Measurements from ENCODE around the gene COPE.

The COPE gene

DNA sequence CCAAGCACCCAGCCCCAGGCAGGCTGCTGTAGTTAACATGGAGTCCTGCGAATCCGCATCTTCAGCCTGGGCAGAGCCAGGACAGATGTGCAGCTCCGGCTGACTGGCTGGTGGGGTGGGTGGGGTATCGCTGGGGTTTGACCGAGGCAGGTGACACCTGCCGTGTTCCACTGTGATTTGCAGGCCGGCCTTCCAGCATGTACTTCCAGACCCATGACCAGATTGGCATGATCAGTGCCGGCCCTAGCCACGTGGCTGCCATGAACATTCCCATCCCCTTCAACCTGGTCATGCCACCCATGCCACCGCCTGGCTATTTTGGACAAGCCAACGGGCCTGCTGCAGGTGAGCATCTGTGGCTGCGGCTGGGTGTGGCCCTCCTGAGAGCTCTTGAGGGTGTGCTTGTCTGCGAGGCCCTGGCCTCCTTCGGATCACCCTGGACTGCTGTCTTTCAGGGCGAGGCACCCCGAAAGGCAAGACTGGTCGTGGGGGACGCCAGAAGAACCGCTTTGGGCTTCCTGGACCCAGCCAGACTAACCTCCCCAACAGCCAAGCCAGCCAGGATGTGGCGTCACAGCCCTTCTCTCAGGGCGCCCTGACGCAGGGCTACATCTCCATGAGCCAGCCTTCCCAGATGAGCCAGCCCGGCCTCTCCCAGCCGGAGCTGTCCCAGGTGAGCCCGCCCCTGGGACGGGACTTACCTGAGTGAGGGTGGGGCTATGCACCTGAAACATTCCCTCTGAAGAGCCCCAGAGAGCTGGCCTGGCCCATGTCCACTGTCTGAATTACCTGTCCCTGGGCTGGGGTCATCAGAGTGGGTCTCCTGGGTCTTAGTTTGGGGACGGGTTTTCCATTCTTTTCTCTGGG, 53.8 kb downstream of the COPE start:
- no peak for DNase-seq

DNA sequence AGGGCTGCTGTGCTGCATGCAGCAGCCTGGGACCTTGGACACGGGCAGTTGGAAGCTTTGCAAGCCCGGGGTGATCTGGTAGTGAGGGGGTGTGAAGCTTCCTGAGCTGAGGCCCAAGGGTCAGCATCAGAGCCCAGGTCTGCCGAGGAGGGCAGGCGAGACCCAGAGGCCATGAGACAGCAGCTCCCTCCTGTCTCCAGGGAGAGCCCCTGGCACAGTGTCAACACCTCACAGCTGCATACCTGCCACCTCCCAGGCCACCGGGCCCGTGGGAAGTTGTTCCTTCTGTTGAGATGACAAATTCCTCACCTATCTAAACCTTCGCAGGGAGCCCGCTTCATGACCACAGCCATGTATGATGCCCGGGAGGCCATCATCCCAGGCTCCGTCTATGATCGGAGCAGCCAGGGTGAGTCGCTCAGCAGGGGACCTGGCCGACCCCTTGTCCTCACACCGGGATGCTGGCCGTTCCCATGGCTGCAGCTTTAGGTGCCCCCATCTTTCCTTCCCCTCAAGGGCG, 55.3 kb downstream of the COPE start:
- DNase-seq, result no peak

DNA sequence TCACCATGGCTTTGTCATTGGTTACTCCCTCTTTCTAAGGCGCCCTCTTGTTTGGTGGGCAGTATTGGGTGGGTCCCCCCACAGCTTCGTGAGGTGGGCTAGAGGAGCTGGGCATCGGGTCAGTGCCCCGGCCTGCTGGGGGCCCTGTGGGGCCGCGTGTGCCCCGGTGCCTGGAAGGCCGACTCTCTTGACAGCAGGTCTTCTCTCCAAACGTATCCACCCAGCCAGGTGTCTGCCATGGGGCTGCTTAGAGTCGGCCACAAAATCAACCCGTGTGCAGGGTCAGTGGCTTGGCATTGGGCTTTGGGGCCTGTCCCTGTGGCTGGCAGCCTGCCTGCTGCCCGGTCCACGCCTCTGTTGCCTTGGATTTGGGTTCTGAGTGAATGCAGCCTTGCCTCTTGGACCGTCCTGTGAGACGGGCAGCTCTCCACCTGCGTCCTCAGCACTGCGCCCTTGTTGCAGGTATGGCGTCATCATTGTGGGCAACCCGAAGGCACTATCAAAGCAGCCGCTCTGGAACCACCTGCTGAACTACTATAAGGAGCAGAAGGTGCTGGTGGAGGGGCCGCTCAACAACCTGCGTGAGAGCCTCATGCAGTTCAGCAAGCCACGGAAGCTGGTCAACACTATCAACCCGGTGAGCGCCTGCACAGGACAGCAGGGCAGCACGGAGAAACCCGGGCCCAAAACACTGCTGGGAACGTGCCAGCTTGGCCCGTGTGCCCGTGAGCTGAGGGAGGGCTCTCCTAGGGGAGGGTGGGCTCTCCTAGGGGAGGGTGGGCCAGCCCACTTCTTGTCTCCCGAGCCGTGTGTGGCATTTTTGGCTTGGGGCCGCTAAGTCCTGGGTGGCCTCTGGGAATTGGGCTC, 56.0 kb downstream of the COPE start:
- no peak for DNase-seq

DNA sequence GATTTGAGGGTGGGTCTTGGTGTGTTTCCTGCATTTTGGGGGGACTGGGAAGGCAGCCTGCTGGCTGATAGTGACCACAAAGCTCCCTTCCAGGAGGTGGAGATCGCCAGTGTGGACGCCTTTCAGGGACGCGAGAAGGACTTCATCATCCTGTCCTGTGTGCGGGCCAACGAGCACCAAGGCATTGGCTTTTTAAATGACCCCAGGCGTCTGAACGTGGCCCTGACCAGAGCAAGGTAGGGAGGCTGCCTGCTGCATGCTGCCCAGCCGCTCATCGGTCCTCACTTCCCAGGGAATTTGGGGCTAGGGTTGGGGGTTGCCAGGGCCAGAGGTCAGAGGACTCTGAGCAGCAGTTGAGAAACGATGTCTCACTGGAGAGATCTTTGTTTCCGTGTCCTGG, 57.3 kb downstream of the COPE start:
- DNase-seq, result no peak

DNA sequence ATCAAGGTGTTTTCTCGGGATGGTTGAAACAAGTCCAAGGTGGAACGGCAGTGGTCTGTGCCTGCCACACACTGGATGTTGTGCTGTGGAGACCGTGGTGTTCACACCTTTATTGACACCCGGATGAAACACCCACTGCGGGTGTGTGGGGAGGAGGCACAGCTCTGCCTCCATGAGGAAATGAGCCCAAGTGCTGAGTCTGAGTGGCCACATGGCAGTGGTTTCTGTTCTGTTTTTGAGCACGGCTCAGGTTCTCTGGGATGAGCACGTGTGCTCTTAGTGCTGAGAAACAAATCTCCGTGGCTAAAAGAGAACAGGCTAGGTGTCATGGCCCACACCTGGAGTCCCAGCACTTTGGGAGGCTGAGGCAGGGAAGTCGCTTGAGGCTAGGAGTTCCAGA, 58.0 kb downstream of the COPE start:
- no peak for DNase-seq

DNA sequence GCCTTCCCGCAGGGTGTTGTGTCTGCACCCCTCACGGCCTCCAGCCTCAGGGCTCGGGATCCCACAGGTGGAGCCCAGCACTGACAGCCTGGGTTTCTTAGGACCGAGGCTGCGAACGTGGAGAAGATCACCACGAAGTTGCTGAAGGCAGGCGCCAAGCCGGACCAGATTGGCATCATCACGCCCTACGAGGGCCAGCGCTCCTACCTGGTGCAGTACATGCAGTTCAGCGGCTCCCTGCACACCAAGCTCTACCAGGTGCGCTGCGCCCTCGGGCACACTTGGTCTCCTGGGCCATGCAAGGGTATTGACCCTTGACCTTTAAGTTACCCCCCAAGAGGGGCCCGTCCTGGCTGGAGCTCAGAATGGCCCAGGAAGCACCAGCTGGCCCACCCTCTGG, 58.5 kb downstream of the COPE start:
- DNase-seq, result no peak

DNA sequence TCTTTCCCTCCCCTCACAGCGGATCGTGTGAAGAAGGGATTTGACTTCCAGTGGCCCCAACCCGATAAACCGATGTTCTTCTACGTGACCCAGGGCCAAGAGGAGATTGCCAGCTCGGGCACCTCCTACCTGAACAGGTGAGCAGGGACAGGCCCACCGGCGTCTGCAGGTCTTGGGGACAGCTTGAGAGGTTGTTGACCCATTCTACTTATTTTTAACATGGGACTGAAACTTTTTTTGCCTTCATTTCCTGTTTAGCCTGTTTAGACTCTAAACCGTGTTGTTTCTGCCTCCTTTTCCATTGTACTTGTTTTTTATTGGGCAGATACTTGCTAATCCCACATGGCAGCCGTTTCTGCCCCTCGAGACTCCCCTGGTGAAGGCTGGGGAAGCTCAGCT, 58.9 kb downstream of the COPE start:
- no peak for DNase-seq

DNA sequence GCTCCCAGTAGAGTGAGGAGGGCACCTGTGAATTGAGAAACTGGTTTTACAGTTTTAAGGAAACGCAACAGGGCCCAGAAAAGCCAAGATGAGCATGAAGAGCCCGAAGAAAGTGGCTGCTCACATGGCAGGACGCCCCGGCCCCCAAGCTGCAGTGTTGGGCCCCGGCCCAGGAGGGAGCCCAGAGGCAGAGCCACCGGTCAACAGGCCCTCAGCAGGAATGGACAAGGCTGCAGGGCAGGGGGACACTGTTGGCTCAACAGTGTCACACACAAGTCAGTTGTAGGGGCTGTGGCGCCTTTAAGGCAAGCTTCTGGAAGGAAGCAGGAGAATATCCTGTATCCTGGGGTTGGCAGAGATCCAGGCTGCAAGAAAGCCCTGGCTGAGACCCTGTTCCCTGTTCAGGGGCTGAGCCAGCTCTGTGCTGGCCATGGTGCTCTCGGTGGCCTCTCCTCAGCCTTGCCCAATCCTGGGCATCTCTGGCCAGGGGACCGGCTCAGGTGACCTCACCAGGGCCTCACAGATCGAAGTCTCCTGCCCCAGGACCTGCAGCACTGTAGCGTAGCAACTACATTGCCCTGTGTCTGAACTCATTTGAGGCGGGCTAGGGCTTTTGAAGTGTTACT, 59.4 kb downstream of the COPE start:
- peak; percentile 74 for DNase-seq

DNA sequence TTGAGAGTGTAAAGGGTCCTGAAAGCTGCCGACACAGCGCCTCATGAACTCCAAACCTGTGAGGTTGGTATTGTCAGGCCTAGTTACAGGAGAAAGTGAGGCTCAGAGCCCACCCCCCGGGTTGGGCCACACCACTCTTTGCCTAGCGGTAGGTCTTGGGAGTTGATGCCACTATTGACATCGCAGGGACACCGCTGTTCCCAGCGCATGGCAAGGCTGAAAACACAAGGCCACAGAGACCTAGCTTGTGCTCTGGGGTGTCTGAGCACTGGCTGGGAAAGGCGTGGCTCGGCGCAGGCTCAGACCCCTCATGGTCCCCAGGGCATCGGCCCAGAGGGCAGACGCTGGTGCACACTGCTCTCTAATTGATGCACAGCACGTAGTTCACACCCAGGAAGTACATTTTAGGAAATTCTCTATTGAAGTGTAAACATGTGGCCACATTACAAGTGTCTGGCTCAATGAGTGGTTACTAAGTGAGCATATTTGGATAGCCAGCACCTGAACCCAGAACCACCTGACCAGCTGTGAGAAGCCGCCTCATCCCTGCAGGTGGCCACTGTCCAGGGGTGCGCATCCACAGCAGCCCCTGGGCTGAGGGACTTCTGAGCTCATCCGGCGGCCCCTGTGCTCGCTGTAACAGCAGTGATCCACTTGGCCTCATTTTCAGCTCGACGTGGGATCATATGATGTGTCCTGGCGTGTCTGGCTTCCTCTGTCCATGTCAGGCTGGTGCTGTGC, 60.1 kb downstream of the COPE start:
- DNase-seq, result no peak

DNA sequence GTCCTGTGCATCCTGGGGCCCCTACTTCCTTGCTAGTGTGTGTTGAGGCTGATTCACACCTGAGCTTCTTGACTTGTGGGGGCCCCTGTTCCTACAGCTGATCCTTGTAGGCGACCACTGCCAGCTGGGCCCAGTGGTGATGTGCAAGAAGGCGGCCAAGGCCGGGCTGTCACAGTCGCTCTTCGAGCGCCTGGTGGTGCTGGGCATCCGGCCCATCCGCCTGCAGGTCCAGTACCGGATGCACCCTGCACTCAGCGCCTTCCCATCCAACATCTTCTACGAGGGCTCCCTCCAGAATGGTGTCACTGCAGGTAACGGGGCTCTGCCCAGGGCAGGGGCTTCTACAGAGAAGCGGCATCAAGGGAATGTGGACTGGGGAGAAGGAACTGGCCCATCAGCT, 62.0 kb downstream of the COPE start:
- DNase-seq, result no peak

DNA sequence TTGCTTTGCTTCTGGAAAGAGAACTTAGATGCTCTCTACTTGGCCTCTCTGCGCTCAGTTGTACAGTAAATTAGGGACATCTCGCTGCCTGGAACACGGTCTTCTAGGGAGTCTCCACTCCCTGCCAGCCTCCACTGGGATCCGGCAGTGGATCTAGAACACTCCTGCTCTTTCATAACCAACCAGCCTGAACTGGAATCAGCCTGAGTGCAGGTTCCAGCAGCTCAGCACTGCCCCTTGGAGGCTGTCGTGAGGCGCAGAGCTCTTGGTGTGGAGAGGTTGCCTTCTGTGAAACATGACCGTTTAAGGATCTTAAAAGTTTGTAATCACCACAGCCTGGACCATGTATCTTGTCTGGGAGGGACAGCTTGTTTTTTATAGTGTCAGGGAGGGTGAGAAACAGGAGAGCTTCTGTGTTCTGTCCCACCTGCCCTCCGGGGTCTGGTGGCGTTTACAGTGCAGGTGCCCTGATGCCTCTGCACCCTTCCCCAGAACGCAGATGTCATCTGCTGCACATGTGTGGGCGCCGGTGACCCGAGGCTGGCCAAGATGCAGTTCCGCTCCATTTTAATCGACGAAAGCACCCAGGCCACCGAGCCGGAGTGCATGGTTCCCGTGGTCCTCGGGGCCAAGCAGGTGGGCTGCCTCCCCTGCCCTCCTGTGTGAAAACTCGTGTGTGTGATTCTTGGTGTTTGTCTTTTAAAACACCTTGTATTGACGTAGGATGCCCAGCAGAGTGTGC, 62.6 kb downstream of the COPE start:
- DNase-seq, result no peak

DNA sequence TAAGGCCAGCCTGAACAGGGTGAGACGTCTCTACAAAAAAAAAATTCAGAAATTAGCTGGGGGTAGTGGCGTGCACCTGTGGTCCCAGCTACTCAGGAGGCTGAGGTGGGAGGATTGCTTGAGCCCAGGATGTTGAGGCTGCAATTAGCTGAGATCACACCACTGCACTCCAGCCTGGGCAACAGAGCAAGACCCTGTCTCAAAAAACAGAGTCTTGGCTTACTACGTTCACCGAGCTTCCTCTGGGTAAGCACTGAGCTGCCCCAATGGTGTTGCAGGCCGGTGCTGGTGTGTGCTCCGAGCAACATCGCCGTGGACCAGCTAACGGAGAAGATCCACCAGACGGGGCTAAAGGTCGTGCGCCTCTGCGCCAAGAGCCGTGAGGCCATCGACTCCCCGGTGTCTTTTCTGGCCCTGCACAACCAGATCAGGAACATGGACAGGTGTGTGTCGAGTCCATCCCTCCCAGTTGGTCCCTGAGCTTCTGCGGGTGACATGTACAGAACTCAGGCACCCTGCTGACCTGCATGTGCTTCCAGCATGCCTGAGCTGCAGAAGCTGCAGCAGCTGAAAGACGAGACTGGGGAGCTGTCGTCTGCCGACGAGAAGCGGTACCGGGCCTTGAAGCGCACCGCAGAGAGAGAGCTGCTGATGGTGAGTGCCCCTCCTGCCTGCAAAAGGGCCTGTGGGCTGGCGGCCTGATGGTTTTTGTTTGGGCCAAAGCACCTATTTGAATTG, 63.4 kb downstream of the COPE start:
- DNase-seq, result no peak

DNA sequence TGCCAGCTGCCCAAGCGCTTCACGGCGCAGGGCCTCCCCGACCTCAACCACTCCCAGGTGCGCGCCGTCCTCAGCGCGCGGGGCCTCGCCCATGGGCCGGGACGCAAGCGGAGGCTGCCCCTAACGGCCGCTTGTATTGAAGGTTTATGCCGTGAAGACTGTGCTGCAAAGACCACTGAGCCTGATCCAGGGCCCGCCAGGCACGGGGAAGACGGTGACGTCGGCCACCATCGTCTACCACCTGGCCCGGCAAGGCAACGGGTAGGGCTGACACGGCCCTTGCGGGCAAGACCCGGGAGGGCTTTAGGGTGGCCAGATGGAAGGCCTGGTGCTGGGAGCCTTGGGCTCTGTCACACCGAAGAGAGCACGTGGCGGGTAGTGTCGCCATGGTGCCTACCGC, 64.2 kb downstream of the COPE start:
- no peak for DNase-seq

DNA sequence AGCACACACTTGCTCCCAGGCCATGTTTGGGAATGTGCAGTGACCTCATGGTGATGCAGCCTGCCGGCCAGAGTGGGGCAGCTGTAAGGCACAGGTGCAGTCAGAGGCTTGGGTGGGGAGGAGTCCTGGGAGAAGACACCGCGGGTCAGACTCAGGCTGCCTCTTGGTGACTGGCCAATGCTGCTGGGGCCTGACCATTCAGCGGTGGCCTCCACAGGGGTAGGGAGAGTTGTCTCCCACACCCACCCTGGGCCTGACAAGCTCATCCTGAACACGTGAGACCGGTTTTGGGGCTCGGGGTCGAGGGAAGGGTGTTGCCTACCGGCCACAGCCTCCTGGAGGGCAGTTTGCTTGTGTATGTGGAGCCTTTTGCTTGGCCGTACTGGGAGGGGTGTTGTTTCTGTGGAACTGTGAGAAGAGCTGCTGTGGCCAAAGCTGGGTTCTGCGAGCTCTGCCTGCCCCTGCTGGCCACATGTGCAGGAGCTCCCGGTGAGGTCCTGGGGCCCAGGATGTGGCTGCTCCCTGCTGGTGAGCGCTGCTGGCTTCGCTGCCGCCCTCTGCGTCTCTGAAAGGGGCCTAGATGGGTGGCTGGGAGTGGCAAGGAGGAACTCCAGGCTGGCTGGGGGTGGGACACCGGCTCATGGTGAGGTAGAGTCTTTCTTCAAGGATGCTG, 65.3 kb downstream of the COPE start:
- DNase-seq, result no peak

DNA sequence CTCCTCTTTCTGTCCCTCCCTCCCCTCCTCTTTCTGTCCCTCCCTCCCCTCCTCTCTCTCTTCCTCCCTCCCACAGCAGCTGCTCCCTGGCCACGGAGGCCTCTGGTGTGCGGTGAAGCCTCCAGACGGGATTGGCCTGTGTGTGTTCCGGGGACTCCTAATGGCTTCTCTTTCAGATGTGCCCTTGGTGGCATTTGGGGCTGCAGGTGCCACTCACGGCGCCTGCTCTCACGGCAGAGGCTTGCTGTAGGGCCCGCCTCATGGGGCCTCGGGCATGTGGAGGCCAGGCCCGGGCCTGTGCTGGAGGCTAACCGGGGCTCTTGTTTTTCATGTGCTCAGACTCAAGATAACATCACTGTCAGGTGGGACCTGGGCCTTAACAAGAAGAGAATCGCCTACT, 66.5 kb downstream of the COPE start:
- DNase-seq, result no peak

DNA sequence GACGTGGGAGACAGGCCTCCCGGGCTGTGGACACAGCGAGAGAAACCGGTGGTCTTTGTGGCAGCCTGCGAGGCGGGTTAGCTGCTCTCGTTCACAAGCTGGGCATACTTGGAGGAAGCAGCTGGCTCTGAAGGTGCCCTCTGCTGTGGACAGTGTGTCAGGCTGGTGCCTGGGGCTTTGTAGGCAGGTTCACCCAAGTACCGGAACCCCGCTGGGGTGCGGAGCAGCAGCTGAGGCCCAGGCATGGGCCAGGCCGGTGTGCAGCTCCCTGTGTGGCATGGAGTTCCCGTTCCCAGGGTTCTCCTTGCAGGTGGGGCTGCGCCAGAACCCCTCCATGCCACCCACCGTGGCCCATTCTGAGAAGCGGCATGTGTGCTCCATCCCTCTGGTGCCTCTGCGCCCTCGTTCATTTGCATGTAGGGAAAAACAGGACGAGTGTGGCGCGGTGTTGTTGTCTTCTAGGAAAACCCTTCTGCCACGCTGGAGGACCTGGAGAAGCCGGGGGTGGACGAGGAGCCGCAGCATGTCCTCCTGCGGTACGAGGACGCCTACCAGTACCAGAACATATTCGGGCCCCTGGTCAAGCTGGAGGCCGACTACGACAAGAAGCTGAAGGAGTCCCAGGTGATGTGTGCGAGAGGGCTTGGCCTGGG, 67.4 kb downstream of the COPE start:
- no peak for DNase-seq

DNA sequence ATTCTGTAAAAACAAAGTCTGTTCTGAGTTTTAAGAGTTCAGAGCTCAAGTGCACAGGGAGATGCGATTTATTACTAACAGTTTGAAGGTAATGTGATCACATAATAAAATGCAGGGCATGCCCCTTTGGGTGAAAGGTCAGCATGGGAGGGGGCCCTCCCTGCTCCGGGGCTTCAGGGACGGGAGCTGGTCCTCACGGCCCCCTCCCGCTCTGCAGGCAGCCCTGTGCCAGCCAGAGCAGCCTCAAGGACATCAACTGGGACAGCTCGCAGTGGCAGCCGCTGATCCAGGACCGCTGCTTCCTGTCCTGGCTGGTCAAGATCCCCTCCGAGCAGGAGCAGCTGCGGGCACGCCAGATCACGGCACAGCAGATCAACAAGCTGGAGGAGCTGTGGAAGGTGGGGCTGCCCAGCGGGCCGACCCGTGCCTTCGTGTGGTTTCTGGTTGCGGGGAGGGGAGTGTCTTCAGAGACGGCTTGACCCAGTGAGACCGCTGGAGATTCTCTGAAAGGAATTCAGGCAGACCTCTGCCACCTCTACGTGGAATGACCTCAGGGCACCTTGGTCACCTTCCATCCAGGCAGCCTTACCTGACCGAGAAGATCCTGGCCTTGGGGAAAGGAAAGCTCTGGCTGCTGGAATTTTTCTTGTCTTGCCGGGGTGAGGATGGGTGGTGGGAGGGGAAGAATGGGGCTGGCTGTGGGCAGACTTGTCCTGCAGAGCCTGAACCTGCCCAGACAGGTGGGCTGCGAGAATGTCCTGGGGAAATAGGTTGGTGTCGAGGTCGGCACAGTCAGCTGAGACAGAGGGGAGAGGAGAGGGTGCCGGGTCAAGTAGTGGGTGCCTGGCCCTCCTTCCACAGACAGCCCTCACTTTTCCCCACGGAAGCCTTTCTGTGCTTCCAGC, 68.5 kb downstream of the COPE start:
- DNase-seq, result no peak

DNA sequence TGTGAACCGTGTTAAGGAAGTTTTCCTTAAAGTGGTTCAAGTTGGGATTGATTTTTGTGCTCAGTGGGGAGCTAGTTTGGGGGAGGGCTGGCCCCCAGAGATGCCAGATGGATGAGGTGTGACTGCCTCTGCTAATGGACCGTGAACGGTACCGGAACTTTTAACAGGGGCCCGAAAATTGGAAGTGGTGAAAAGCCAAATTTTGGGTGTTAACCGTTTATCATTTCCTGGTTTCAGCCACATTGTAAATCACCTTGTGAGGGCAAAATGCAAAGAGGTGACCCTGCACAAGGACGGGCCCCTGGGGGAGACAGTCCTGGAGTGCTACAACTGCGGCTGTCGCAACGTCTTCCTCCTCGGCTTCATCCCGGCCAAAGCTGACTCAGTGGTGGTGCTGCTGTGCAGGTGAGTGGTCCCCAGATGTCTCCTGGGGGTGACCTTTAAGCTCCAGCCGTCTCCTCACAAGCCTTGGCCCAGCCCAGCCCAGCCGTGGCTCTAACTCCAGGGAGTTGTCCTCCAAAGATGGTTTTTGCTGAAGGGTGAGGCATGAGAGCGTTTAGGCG, 69.3 kb downstream of the COPE start:
- no peak for DNase-seq
